HFF-Myc (cell line): ENCODE data around the gene SLC15A3.
A peak's percentile ranks its signal among the peaks of the same experiment; 100 is the strongest.

Experiments used
- DNase-seq: peaks from one replicate; pipeline ENCODE4 v3.0.0-alpha.2; 2011; ENCODE audit warnings: low read depth; ENCODE audit errors: extremely low read depth
- H3K4me3 ChIP-seq: replicated peaks from 2 replicates; pipeline ENCODE4 v1.5.1; 2011; ENCODE audit warnings: low read depth, mild to moderate bottlenecking, control low read depth, low read length
- CTCF ChIP-seq: IDR thresholded peaks from 2 replicates; pipeline ENCODE4 v1.5.1; 2012; ENCODE audit warnings: mild to moderate bottlenecking, low read depth, low read length, control low read depth; ENCODE audit errors: missing control alignments

Gene SLC15A3

GRCh38 chr11:60970890-60971289, 18.9 kb upstream of the SLC15A3 start:
- no peak for DNase-seq
- no peak overlapping the region for H3K4me3 ChIP-seq
- TF ChIP-seq CTCF = no peak

DNA sequence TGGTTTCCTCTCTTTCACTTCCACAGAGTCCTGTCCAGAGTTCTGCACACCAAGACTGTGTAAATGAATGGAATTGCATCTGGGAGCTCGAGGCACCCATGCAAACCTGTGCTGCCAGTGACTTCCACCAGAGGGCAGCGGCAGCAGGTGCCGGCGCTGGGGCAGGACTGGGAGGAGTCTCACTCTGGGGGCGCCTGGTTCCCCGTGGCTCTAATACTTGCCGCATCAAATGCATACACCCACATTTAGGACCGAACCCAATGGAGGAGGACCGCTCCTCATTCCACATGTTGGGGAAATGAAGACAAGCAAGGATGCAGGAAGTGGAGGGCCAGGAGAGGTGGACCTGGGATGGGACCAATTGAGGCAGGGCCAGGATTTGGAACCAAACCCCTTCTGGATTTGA, 18.4 kb upstream of the SLC15A3 start:
- TF ChIP-seq CTCF = peak; percentile 87
- DNase-seq = no peak
- H3K4me3 ChIP-seq = no peak overlapping the region

GRCh38 chr11:60968223-60968622, 16.2 kb upstream of the SLC15A3 start:
- no peak for DNase-seq
- H3K4me3 ChIP-seq = no peak overlapping the region
- no peak for TF ChIP-seq CTCF

- H3K4me3 ChIP-seq = no peak overlapping the region
- no peak for DNase-seq
- no peak for TF ChIP-seq CTCF
These were observed 14.9 kb upstream of the SLC15A3 start for GRCh38 chr11:60966890-60967289.

DNA sequence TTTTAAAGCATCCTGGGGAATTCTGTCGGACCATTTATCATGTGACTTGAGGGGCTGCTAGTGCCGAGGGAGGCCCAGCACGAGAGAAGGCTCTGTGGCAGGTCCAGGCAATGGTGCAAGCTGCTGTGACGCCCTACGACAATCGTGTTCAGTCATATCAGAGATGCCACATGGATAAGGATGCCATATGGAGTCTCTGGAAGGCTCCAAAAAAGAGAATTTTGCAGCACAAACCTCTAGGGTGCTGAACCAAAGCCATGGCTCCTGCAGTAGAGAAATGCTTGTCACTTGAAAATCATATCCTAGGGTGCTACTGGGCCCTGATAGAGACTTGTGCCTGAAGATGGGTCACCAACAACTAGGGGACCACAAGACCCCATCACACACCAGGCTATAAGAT, 12.8 kb upstream of the SLC15A3 start:
- TF ChIP-seq CTCF = no peak
- H3K4me3 ChIP-seq = no peak overlapping the region
- DNase-seq = no peak

DNA sequence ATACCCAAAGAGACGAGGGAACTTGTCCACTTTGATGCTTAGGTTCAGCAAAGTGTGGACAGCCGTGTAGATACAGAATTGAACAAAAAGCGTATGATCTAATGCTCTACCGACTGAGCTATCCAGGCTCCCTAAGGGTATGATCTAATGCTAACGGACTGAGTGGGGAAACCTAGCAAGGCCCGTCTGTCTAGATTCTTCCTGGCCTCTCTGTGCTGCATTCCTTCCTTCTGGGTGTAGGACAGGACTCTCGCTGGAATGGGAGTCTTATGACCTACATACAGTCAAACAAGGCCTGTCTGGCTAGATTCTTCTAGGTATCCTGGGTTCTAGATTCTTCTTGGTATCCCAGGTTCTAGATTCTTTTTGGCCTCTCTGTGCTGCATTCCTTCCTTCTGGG, 8.4 kb upstream of the SLC15A3 start:
- TF ChIP-seq CTCF = no peak
- DNase-seq = no peak
- no peak overlapping the region for H3K4me3 ChIP-seq

DNA sequence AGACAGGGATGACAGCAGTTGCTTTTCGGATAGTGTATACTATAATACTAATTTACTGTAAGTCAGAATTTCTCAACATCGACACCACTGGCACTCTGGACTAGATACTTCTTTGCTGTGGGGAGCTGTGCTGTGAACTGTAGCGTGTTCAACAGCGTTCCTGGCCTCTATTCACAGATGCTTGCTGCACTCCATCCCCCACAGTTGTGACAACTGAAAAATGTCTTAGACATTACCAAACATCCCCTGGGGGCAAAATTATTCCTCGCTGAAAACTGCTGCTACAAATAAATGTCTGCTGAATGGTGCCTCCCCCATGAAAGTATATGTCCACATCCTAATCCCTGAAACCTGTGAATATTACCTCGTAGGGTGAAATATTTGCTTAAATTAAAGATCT, 7.5 kb upstream of the SLC15A3 start:
- no peak for TF ChIP-seq CTCF
- H3K4me3 ChIP-seq = no peak overlapping the region
- no peak for DNase-seq
